GM12875 (cell line): ENCODE data around the gene FBXO46.
A peak's percentile ranks its signal among the peaks of the same experiment; 100 is the strongest.

Experiments used
- H3K4me3 ChIP-seq: one replicate; pipeline ENCODE4 v1.5.1; 2011; ENCODE audit warnings: low read depth, low read length, control low read depth
- CTCF ChIP-seq: IDR thresholded peaks from 2 replicates; pipeline ENCODE4 v1.5.1; 2011; ENCODE audit warnings: low read depth, mild to moderate bottlenecking, control low read depth, inconsistent platforms, low read length, moderate library complexity, borderline replicate concordance; ENCODE audit not compliant: insufficient read depth

Gene FBXO46

GRCh38 chr19:45730368-45731288, at the start of gene FBXO46:
FBXO46 (minus strand) TSS chr19:45730896; CDS start chr19:45713495, 17,401 bp downstream.
- TF ChIP-seq CTCF, result 0 out of 2 replicates have a peak, but pooled peaks have one; percentile 21
- H3K4me3 ChIP-seq, result peak within 1 kb of the TSS; percentile 83

DNA sequence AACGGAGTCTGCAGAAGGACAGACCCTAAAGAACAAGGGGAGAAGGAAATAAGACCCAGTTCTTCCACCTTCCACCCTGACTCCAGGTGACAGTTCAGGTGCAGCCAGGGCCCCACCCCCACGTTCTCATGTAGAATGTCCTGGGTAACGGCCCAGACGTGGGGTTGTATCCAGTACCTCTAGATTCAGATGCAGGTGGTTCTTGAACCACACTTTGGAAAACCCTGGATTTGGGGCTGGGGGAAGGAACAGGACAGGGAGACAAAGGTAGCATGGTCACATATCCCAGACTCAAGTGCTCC, 49.4 kb upstream of the FBXO46 start:
- TF ChIP-seq CTCF, result no peak
- H3K4me3 ChIP-seq, result no peak overlapping the region

DNA sequence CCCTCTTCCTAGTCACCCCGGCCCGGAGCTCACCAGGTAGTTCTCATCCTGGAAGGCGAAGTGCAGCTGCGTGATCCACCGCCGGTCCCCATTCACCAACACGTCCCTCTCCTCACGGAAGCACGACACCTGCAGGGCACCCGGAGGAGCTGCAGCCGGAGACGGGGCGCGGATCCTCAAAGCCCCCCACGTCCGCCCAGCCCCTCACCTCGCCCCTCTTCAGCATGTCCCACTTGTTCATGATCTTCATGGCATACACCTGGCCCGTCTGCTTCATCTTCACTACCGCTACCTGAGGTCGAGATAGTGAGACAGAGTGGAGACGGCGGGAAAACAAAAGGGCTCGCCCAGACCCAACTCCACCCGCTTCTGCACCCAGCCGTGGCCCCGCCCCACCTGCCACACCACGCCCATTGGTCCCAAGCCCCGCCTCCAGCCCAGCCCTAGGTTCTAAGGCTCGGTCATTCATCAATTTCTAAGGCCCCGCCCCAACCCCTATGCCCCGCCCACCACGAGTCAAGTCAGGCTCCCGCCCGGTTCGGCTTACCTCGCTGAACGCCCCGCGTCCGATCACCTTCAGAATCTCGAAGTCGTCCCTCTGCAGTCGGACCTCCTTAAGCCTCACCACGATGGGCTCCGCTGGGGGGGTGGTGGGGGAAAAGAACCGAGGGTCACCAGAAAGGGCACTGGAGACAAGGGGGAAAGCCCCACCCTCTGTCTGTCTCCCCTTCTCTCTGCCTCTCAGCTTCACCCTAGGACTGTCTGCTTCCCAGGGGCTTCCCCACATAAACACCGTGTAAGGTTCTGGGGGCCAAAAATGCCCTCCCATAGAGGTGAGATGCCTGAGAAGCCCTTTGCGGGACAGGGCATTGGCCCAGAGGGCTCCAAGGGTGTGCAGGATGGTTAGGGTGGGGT, 48.8 kb upstream of the FBXO46 start:
- TF ChIP-seq CTCF, result peak; percentile 84
- no peak overlapping the region for H3K4me3 ChIP-seq

GRCh38 chr19:45778010-45778661, 47.4 kb upstream of the FBXO46 start:
- no peak for TF ChIP-seq CTCF
- H3K4me3 ChIP-seq, result no peak overlapping the region

GRCh38 chr19:45777395-45777961, 46.8 kb upstream of the FBXO46 start:
- no peak for TF ChIP-seq CTCF
- no peak overlapping the region for H3K4me3 ChIP-seq

- TF ChIP-seq CTCF, result peak; percentile 31; the same call in 1 of the 2 replicates
- no peak overlapping the region for H3K4me3 ChIP-seq
These were observed 44.1 kb upstream of the FBXO46 start for GRCh38 chr19:45774765-45775164.
